A172 (cell line): Measurements from ENCODE around the gene ZXDC. TPM values are rescaled to one million over a fixed set of nuclear protein-coding genes. Genes with fewer than 3 reads are reported as not detected.

ENCODE experiments used
- DNase-seq: peaks from one replicate; pipeline ENCODE4 v3.0.0-alpha.2; 2015; ENCODE audit warnings: low spot score
- total RNA-seq: library from RNA; depleted of rRNA; stranded (reverse); fragments of >200 nt; shearing (Covaris generic); gene quantifications from 2 replicates; pipeline ENCODE4 v1.2.3, GENCODE V29; 2014

ZXDC gene
- total RNA-seq, 1 experiment from 2014 or later: 19.2 TPM

GRCh38 chr3:126512026-126512425 lies 36.3 kb upstream of the ZXDC start:
- peak; percentile 19 for DNase-seq

DNA sequence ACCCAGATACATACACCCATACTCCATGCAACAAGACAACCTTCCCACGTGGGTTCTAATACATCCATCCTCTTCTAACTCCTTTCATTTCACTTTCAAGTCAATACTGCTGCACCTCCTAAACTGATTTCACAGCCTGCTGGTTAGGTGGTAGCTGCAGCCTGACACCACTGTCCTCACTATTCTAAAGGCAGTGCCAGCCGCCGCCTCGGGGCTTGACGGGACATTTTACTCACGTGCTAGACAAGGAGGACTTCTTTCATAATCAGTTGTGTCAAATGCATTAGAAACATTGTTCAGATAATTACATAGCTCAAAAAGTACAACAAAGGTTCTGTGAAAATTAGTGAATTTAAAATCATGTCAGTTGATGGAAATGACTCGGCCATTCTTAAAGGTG lies 35.6 kb upstream of the ZXDC start:
- no peak for DNase-seq

- DNase-seq: no peak
These were observed 34.7 kb upstream of the ZXDC start for GRCh38 chr3:126510308-126510910.

GRCh38 chr3:126509597-126510307 lies 34.1 kb upstream of the ZXDC start:
- DNase-seq: peak; percentile 13

DNA sequence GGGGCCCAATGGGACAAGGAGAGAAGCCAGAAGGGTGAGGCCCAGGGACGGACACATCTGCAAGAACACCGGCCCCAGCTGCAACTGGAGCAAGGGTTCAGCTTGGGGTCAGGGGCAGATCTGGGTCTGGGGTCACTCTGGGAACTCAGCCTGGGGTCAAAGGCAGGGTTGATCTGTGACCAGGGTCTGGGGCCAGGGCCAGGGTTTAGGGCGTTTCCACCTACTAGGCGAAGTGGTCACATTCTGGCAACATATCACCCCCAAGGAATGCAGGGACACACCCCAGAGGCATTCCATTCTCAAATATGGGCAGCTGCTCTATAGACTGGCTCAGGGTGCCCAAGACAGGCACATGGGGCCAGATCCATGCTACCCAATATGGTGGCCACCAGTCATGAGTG lies 32.9 kb upstream of the ZXDC start:
- DNase-seq: peak; percentile 77

DNA sequence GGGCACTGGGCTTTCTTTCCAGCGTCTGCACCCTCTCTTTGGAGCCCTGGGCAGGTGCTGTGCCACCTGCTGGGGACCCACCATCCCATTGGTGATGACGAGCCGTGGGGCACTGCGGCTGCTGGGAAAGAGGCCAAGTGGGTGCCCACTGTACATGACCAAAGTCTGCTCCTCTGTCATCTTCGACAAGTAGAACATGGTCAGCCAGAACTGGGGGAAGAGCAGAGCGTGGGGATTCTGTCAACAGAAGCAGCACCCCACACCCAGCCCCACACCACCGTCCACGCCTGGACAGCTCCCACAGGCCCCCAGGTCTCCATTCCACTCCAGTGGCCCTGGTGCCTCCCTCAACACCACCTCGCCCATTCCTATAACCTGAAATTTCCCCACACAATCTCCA lies 32.2 kb upstream of the ZXDC start:
- DNase-seq: no peak

DNA sequence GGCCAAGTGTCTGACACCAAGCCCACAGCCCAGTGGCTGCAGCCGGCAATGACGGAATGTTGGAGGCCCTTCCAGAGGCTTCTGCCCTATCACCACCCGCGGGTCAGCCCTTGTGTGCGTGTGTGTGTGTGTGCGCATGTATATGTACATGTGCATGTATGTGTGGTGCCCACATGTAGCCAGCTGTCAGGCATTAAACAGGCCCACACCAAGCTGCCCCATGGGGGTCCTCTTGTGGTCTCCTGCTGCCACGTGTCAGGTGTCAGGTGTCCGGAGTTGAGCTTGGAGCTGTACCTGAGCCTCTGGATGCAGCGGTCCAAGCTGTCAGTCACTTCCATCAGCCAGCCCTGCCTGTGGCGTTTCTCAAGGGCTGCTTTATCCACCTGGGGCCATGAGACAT lies 28.0 kb upstream of the ZXDC start:
- no peak for DNase-seq

DNA sequence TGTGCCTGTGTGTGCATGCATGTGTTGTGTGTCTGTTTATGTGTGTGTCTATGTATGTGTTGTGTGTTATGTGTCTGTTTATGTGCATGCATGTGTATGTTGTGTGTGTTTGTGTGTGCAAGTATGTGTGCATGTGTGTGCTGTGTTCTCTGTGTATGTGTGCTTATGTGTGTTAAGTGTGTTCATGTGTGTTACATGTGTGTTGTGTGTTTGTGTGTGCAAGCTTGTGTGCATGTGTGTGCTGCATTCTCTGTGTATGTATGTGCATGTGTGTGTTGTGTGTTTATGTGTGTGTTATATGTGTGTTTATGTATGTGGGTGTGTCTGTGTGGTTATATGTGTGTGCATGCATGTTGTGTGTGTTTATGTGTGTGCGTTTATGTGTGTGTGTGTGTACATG lies 27.0 kb upstream of the ZXDC start:
- DNase-seq: no peak

DNA sequence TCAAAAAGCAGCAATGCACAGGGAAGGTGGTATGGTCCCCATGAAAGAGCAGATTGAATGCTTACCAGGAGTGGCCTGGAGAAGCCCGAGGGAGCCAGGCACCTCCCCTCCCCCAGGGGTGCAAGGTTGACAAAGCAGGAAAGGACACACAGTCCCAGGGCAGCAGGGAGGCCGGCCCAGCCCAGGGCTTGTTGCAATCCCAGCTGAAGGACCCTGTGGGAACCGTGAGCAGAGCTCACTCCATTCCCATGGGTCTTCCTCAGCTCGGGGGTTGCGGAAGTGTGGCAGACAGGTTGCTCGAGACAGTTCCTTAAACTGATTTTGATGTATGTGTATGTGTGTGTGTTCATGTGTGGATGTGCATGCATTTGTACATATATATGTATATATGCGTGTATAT lies 26.0 kb upstream of the ZXDC start:
- DNase-seq: no peak

GRCh38 chr3:126501054-126501453 lies 25.4 kb upstream of the ZXDC start:
- no peak for DNase-seq

DNA sequence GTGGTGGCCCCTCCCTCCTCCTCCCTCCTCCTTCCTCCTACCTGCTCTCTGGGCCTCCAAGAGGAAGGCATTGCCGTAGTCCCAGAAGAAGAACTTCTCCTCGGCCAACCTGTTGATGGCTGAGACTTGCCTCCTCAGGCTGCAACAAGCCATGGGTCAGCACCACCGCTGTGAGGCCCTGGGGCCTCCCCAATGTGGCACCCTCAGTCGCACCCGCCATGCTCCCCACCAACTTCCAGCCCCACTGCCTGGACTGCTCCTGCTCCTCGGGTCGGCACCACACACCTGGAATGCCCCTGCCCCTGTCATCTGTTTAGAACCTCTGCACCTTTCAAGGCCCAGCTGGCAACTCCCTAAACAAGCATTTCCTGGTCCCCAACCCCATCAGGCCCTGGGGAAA lies 24.3 kb upstream of the ZXDC start:
- no peak for DNase-seq

GRCh38 chr3:126499401-126499800 lies 23.7 kb upstream of the ZXDC start:
- DNase-seq: no peak

- no peak for DNase-seq
These were observed 23.2 kb upstream of the ZXDC start for GRCh38 chr3:126498929-126499328.

DNA sequence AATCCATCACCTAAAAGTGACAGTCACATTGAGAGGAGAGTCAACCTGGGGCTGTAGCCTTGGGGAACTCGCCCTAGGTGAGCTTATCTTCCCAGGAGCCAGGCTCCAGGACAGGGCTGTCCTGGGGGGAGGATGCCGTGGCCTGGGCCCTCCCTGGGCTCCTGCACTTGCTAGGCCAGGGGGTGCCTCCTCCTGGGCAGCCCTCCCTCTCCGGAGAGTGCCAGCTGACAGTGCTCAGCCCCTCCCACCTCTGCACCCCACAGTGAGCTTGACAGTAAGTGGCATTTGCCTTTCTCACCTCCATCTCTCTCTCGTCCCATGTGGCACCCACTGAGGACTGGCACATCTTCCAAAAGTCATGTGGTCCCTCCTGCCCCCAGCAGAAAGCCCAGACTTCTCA lies 22.8 kb upstream of the ZXDC start:
- DNase-seq: no peak

DNA sequence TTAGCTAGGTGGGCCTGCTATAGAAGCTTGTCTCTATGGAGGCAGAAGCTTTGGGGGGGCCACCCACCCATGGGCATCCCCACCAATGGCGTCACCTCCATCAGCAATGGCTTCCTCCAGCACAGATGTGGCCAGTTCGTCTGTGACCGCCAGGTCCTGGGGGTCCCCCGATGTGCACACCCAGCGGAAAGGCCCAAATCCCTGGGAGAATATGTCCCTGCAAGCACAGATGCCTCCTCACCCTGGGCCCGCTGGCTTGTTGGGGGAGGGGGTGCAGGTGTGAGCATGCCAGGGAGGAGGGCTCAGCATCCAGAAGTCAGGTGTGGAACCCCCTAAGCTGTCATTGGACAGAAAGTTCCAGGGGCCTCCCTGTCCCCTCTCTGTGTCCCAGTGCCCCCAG lies 22.3 kb upstream of the ZXDC start:
- no peak for DNase-seq

DNA sequence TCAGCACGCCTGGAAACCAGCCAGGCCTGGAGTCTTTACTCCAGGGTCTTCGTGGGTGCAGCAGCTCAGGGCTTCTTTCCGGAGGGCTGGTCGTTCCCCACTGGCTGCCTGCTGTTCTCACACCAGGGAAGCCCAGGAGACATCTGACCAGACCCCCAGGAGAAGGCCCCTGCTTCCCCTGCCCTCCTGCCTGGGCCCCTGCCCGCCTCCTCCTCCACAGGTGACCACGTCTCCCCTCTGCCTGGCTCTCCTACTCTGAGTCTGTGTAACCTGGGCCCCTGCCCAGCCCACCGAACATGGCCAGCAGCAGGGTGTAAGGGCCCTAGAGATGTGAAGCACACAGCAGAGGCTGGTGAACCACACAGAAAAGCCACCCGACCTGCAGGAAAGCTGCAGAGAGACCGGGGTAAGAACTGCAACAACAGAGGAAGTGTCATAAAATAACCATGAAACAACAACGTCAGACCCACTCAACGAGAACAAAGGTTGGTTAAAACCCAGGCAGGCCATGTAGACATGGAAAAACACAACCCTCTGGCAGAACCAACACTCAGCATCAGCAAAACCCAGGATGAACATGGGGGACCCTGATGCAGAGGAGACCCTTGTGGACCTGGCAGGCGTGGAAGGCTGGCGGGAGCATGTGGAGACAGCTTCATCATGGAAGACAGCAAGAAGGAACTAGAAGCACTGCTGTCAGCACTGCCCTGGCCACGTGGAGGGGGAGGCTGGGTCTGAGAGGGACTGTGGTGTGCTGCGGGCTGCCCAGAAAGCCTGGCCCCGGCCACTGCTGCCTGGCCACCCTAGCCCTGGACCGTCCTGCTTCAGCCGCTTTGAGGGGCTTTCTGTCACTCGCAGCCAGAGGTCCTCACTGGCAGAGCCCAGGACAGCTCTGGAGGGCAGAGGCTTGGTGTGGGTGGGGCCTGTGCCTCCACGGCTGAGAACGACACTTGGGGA lies 21.5 kb upstream of the ZXDC start:
- no peak for DNase-seq

GRCh38 chr3:126495786-126496185 lies 20.1 kb upstream of the ZXDC start:
- no peak for DNase-seq

GRCh38 chr3:126494970-126495230 lies 19.2 kb upstream of the ZXDC start:
- DNase-seq: no peak

DNA sequence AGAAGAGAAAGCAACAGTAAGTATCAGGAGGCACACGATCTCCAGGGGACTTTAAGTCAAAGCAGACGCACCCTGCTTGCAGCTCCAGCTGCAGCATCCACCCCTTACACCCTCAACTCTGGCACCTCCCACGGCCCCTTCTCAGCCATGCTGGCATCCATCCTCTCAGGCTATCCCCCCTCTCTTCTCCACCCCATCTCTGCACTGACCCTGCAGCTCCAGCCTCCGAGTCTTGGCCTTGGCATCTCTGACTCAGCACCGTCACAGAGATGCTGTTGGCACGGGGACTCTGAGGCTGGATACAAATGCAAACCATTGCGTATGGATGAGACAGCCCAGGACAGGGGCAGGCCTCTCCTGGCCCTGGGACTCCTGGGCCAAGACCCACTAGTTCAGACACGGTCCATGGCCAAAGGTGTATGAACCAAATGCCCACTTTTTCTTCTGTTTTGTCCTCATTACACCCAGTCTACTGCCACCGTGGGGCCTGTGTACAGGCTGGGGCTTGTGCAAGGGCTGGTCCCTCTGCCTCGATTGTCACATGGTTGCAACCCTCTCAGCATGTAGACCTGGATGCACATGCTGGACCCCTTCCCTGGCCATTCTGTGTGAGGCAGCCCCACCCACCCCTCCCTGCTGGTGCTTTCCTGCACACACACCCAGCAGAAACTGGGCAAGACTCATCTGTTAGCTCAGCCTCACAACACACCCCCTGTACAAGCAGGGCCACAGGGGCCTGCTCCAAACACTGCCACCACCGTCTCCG lies 18.7 kb upstream of the ZXDC start:
- no peak for DNase-seq

DNA sequence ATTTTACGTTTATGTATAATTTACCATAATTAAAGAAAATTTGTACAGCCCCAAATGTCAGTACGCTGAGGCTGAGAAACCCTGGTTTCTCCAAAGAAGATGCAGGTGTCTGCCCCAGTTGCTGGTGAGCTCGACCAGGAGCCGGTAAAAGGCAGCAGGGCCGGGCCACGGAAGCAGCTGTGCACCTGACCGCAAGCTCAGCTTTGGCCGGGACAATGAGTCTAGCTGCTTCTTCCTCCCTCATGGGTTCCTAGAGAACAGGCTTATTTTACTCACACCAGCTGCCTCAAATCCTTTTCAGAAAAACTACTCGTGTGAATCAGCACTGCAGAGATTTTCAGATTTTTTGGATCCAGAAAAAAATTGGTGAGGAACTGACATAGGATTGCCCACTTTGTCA lies 18.0 kb upstream of the ZXDC start:
- no peak for DNase-seq

- no peak for DNase-seq
These were observed 17.4 kb upstream of the ZXDC start for GRCh38 chr3:126493051-126493450.
